Astrocyte (in vitro differentiated cells and primary cell): Measurements from ENCODE around the gene PVR. TPM values are rescaled to one million over a fixed set of nuclear protein-coding genes. Genes with fewer than 3 reads are reported as not detected.

Experiments
- DNase-seq: peaks from one replicate; pipeline ENCODE4 v3.0.0-alpha.2; 2010; ENCODE audit warnings: low read depth
- FAIRE-seq: peaks from 2 replicates; lab custom pipeline; 2011; peaks lifted over from hg19 to GRCh38; lab: Jason Lieb, UNC
- H2AFZ ChIP-seq: 2 replicates; pipeline ENCODE4 v1.6.0; 2012; ENCODE audit warnings: low read depth, low read length, inconsistent platforms
- H3K27ac ChIP-seq: 2 replicates; pipeline ENCODE4 v1.5.1; 2011; ENCODE audit warnings: low read depth, low read length, inconsistent platforms
- H3K27me3 ChIP-seq: 2 replicates; pipeline ENCODE4 v1.6.0; 2011; ENCODE audit warnings: low read length, inconsistent platforms; ENCODE audit not compliant: insufficient read depth
- H3K36me3 ChIP-seq: 2 replicates; pipeline ENCODE4 v1.5.1; 2011; ENCODE audit warnings: low read length, inconsistent platforms; ENCODE audit not compliant: insufficient read depth
- H3K4me1 ChIP-seq: 2 replicates; pipeline ENCODE4 v1.5.1; 2011; ENCODE audit warnings: low read length, inconsistent platforms; ENCODE audit not compliant: insufficient read depth
- H3K4me2 ChIP-seq: 2 replicates; pipeline ENCODE4 v1.6.0; 2012; ENCODE audit warnings: low read length, inconsistent platforms
- H3K4me3 ChIP-seq: 2 replicates; pipeline ENCODE4 v1.5.1; 2011; ENCODE audit warnings: low read depth, mild to moderate bottlenecking, low read length, inconsistent platforms; ENCODE audit not compliant: insufficient read depth
- H3K79me2 ChIP-seq: 2 replicates; pipeline ENCODE4 v1.6.0; 2012; ENCODE audit warnings: mild to moderate bottlenecking, low read length, inconsistent platforms; ENCODE audit not compliant: insufficient read depth
- H3K9ac ChIP-seq: 2 replicates; pipeline ENCODE4 v1.6.0; 2012; ENCODE audit warnings: mild to moderate bottlenecking, low read length, inconsistent platforms
- H3K9me3 ChIP-seq: 2 replicates; pipeline ENCODE4 v1.5.1; 2012; ENCODE audit warnings: low read depth, mild to moderate bottlenecking, low read length, inconsistent platforms; ENCODE audit not compliant: insufficient read depth
- H4K20me1 ChIP-seq: 2 replicates; pipeline ENCODE4 v1.6.0; 2012; ENCODE audit warnings: low read length, inconsistent platforms; ENCODE audit not compliant: insufficient read depth
- H3K27ac Mint-ChIP-seq: one replicate; pipeline ENCODE4 v1.8.0; 2021; ENCODE audit warnings: mild to moderate bottlenecking, mixed read lengths; ENCODE audit not compliant: unreplicated experiment
- H3K27me3 Mint-ChIP-seq: one replicate; pipeline ENCODE4 v1.8.0; 2021; ENCODE audit warnings: low read depth, mixed read lengths; ENCODE audit not compliant: unreplicated experiment
- H3K36me3 Mint-ChIP-seq: one replicate; pipeline ENCODE4 v1.8.0; 2021; ENCODE audit warnings: low read depth, mixed read lengths; ENCODE audit not compliant: unreplicated experiment
- H3K4me1 Mint-ChIP-seq: one replicate; pipeline ENCODE4 v1.8.0; 2021; ENCODE audit warnings: low read depth, mixed read lengths; ENCODE audit not compliant: unreplicated experiment
- H3K4me3 Mint-ChIP-seq: one replicate; pipeline ENCODE4 v1.8.0; 2021; ENCODE audit warnings: mild to moderate bottlenecking, moderate library complexity, mixed read lengths; ENCODE audit not compliant: unreplicated experiment
- H3K9me3 Mint-ChIP-seq: one replicate; pipeline ENCODE4 v1.8.0; 2021; ENCODE audit warnings: mild to moderate bottlenecking, mixed read lengths; ENCODE audit not compliant: unreplicated experiment
- CTCF ChIP-seq: IDR thresholded peaks from 2 replicates; pipeline ENCODE4 v1.5.1; 2011; ENCODE audit warnings: low read depth, mild to moderate bottlenecking, inconsistent platforms, low read length, moderate library complexity; ENCODE audit not compliant: insufficient read depth
- EZH2 ChIP-seq: IDR thresholded peaks from 2 replicates; pipeline ENCODE4 v1.6.1; 2012; ENCODE audit warnings: mild to moderate bottlenecking, low read length, inconsistent platforms; ENCODE audit not compliant: insufficient read depth
- total RNA-seq: library from RNA; stranded (reverse); gene quantifications from 2 replicates; pipeline ENCODE4 v1.2.1, GENCODE V29; 2021

Gene PVR
- total RNA-seq, 1 donor from 2014 or later = 81.6 TPM

GRCh38 chr19:44685877-44686276 lies 42.2 kb downstream of the PVR start:
- H3K4me3 ChIP-seq = no peak overlapping the region
- H3K4me2 ChIP-seq = peak overlapping the region; percentile 29
- no peak overlapping the region for H2AFZ ChIP-seq
- no peaks in the 10 kb centered on the region for H3K79me2 ChIP-seq
- peaks cover 12% of the 10 kb centered on the region for H3K4me1 ChIP-seq
- H3K9ac ChIP-seq = no peak overlapping the region
- peak overlapping the region; percentile 49 for H3K27ac ChIP-seq
- Mint-ChIP-seq H3K4me3 (no peak overlapping the region), H3K27ac (no peak overlapping the region), H3K36me3 (peaks cover 5% of the 10 kb centered on the region), H3K9me3 (no peaks in the 10 kb centered on the region), H3K4me1 (peaks cover 12% of the 10 kb centered on the region), H3K27me3 (peaks cover 2% of the 10 kb centered on the region)
- H3K36me3 ChIP-seq = no peaks in the 10 kb centered on the region
- no peak for FAIRE-seq
- H3K9me3 ChIP-seq = no peaks in the 10 kb centered on the region
- DNase-seq = peak; percentile 64
- no peaks in the 10 kb centered on the region for H3K27me3 ChIP-seq
- H4K20me1 ChIP-seq = no peaks in the 10 kb centered on the region
- TF ChIP-seq CTCF (no peak), EZH2 (no peak)

- Mint-ChIP-seq H3K27ac (no peak overlapping the region), H3K27me3 (peaks cover 2% of the 10 kb centered on the region), H3K4me1 (peaks cover 12% of the 10 kb centered on the region), H3K9me3 (no peaks in the 10 kb centered on the region), H3K36me3 (peaks cover 5% of the 10 kb centered on the region), H3K4me3 (no peak overlapping the region)
- H3K9me3 ChIP-seq = no peaks in the 10 kb centered on the region
- H3K4me2 ChIP-seq = no peak overlapping the region
- no peaks in the 10 kb centered on the region for H4K20me1 ChIP-seq
- DNase-seq = no peak
- H2AFZ ChIP-seq = no peak overlapping the region
- TF ChIP-seq CTCF (no peak), EZH2 (no peak)
- H3K27me3 ChIP-seq = no peaks in the 10 kb centered on the region
- H3K4me3 ChIP-seq = no peak overlapping the region
- FAIRE-seq = no peak
- H3K27ac ChIP-seq = no peak overlapping the region
- H3K9ac ChIP-seq = no peak overlapping the region
- no peaks in the 10 kb centered on the region for H3K79me2 ChIP-seq
- H3K36me3 ChIP-seq = no peaks in the 10 kb centered on the region
- peaks cover 17% of the 10 kb centered on the region for H3K4me1 ChIP-seq
Measured at GRCh38 chr19:44686896-44687295, 43.2 kb downstream of the PVR start.

- H3K27me3 Mint-ChIP-seq = peaks cover 2% of the 10 kb centered on the region
- Histone ChIP-seq H2AFZ (no peak overlapping the region), H4K20me1 (no peaks in the 10 kb centered on the region), H3K79me2 (no peaks in the 10 kb centered on the region), H3K4me2 (no peak overlapping the region), H3K36me3 (no peaks in the 10 kb centered on the region), H3K4me1 (peaks cover 25% of the 10 kb centered on the region), H3K4me3 (no peak overlapping the region), H3K9me3 (no peaks in the 10 kb centered on the region), H3K9ac (no peak overlapping the region), H3K27me3 (no peaks in the 10 kb centered on the region), H3K27ac (no peak overlapping the region)
- DNase-seq = no peak
- FAIRE-seq = no peak
- H3K4me1 Mint-ChIP-seq = peaks cover 16% of the 10 kb centered on the region
- no peak overlapping the region for H3K27ac Mint-ChIP-seq
- no peaks in the 10 kb centered on the region for H3K9me3 Mint-ChIP-seq
- peaks cover 5% of the 10 kb centered on the region for H3K36me3 Mint-ChIP-seq
- H3K4me3 Mint-ChIP-seq = no peak overlapping the region
- no peak for TF ChIP-seq CTCF
- no peak for TF ChIP-seq EZH2
Measured at GRCh38 chr19:44687888-44688287, 44.2 kb downstream of the PVR start.
